Measurements from ENCODE around the gene CREM.
"Not testable (repeated sequence)": the region's sequence is repeated elsewhere in the genome, so short reads cannot be mapped to it uniquely, and the experiment has no call there.

The CREM gene

GRCh38 chr10:35126530-35127288 is at the start of gene CREM:
Gene CREM (plus strand): TSS chr10:35126846. CDS start chr10:35137836, 10,990 bp downstream.
- peak; percentile 96 for DNase-seq

- DNase-seq: no peak
Measured at GRCh38 chr10:35079265-35079664, 47.4 kb upstream of the CREM start.

DNA sequence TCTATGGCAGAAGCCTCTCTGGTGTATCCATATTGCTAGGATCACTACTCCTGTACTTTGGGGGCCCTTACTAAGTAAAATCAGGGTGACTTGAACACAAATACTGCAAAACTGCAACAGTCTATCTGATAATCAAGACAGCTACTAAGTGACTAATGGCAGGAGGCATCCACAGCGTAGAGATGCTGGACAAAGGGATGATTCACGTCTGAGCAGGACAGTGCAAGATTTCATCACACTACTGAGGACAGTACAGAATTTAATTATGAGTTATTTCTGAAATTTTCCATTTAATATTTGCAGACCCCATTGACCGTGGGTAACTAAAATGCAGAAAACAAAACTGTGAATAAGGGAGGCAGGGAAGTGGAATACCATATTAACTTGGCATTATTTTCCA is 46.9 kb upstream of the CREM start:
- peak; percentile 48 for DNase-seq

DNA sequence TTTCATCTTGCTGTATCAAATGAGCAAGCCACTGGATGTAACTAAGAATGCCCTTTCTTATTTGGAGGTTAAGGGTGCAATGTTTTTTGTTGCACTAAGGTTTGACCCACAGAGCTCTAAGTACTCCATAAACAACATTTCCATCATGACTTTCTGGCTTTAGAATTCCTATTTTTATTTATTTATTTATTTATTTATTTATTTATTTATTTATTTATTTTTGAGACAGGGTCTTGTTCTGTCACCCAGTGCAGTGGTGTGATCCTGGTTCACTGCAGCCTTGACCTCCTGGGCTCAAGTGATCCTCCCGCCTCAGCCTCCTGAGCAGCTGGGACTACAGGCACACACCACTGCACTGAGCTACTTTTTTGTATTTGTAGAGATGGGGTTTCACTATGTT is 46.4 kb upstream of the CREM start:
- DNase-seq: not testable (repeated sequence)

GRCh38 chr10:35083242-35083641 is 43.4 kb upstream of the CREM start:
- no peak for DNase-seq

DNA sequence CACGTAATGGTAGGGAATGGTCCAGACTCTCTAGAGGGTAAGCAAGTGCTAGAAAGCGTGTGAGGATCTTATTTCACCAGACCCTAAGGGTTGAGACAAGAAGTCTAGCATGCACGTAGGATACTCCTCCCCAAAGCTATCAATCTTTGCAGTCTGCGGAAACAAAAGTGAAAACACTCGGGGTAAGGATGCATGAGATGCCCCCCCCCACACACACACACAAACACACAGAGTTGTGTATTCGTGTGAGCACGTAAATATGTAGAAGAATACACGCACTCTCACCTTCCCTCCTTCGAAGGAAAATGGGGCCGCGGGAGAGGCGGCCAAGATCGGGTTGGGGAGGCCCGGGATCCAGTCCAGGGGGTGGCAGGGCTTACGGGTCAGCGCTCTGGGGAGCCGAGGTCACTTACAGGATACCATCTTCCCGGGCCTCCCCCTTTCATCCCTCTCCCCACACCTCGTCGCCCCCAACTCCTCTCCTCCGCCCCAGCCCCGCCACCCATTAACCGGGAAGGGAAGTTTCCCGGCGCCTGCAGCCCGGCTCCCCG is 37.0 kb upstream of the CREM start:
- DNase-seq: no peak

DNA sequence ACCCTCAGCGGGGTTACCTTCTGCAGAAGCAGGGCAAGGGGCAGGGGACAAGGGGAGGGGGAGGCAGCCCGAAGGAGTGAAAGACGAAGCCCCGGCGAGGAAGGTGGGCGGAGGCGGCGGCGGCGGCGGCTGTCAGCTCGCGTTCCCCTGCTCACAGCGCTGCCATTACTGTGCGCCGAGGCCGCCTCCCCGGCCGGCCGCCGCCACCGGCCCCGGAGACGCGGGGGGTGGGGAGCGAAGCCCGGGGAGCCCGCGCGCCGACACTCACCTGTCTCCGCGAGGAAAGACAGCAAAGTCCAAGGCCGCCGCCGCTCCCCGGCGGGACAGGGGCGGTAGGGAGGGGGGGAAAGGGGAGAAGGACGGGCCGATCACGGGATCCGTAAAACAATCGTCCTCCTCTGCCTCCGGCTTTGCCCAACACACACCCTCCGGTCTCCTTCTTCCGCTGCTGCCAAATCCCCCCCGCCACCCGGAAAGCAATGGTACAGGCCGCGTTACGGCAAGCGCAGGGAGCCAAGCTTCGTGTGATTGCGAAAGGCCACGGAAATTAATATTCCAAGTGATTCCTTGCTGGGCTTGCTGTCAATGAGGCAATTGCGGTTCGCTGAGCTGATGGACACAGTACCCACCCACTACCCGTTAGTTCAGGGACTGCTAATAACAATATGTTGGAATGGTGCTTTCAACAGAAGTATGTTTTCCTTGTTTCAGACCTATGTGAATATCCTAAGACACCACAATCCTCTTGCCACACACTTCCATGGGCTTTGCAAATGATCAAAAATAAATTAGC is 36.3 kb upstream of the CREM start, which contains the start of gene CUL2:
Gene CUL2, minus strand, starts transcription at position 180 of the 793 bp plus-strand sequence. CDS start 19,024 bp downstream, outside the sequence.
- peak; percentile 95 for DNase-seq

GRCh38 chr10:35091994-35092790 is 34.5 kb upstream of the CREM start:
- no peak for DNase-seq

DNA sequence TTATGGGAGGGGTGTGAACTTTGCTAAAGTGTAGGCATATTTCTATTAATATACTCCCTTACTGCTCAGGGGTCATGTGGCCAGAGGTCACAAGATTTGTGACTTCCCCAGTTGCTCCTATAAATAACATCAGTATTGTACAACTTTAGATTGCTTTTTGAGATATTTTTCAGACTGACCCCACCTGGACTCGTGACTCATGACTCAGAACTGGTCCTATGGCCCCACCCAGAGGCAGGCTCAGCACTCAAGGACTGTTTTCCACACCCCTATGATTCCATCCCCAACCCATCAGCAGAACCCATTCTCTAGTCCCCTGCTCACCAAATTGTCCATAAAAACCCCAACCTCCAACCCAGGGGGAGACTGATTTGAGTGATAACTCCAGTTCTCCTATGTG is 33.8 kb upstream of the CREM start:
- no peak for DNase-seq

- DNase-seq: no peak
Measured at GRCh38 chr10:35096312-35096711, 30.3 kb upstream of the CREM start.

DNA sequence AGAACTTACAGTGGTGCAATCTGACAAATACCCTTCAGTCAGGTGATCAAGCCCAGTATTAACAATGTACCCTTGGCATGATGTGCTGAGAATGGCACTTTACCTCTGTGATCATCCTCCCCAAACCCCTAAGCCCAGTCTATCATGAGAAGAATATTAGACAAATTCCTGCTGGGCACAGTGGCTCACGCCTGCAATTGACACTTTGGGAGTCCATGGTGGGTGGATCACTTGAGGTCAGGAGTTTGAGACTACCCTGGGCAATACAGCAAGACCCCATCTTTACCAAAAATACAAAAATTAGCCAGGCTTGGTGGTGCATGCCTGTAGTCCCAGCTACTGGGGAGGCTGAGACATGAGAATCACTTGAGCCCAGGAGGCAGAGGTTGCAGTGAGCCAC is 29.1 kb upstream of the CREM start:
- DNase-seq: no peak

DNA sequence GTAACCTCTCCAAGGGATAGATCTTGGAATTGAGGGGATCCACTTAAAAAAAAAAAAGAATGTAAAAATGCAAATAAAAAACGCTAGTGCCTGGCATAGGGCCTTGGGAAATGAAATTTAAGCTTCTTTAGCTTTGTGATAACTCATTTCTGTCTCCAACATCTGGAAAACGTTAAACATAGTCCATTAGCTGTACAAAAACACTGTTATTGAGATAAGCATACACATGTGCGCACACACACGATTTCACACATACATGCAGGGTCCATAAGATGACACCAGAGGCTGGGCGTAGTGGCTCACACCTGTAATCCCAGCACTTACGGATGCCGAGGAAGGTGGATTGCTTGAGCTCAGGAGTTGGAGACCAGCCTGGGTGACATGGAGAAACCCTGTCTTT is 22.8 kb upstream of the CREM start:
- no peak for DNase-seq

DNA sequence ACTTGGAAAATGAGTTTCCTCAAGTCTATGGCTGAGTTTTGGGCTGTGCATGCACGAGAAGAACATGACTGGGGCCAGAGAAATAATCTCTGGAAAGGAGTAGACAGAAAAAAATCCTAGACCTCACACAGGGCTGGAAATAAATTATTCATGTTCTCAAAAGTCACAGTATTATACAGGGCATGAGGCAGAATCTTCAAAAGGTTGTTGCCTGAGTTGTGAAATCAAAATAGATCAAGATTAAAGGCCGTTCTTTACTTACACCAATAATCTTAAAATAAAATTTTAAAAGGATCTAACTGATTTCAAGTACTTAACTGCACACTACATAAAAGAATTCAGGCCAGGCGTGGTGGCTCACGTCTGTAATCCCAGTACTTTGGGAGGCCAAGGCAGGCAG is 14.1 kb upstream of the CREM start:
- DNase-seq: no peak

DNA sequence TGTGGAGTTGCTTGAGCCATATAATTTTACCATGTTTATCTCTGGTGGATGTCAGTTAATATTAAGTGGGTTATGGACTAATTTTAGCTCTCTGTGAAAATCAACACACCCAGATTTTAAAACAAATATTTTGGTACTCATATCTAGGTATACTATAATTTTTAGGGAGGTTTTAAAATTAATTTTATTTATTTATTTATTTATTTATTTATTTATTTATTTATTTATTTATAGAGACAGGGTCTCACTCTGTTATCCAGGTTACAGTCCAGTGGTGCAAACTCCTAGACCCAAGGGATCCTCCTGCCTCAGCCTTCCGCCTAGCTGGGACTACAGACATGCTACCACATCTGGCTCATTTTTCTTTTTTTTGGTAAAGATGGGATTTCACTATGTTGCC is 7.3 kb upstream of the CREM start:
- DNase-seq: no peak

DNA sequence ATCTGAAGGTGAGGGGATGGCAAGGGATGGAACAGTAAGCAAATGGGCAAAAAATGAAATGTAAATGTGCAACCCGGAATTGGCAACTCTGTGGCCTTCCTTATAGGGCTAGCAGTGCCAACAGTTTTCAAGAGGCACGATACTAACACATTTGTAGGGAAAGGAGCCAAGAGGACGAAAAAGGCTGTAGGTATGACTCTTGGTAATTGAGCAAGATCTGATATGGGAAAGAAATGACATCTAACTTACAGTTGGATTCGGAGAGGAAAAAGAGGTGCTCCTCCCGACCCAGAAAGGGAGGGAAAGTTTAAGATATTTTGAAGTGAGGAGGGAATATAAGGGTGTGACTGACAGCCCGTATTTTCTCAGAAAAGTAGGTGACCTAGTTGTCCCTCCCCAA is 2.1 kb upstream of the CREM start:
- DNase-seq: no peak

DNA sequence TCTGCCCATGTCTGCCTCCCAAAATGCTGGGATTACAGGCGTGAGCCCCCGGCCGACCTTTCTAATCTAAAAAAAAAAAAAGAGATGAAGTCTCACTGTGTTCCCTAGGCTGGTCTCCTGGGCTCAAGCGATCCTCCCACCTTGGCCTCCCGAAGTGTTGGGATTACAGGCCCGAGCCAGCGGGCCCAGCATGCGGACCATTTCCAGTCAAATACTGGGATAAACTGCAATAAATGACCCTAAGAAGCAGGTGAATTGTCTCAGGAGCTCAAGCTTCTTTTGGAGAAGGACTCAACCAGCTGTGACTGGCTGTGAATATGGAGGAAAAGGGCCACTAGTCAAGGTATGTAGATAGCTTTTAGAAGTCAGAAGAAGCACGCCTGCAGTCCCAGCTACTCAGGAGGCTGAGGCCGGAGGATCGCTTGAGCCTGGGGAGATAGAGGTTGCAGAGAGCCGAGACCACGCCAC is 550 bp upstream of the CREM start:
- DNase-seq: no peak

GRCh38 chr10:35127289-35127891 is 744 bp downstream of the CREM start:
- peak; percentile 36 for DNase-seq

DNA sequence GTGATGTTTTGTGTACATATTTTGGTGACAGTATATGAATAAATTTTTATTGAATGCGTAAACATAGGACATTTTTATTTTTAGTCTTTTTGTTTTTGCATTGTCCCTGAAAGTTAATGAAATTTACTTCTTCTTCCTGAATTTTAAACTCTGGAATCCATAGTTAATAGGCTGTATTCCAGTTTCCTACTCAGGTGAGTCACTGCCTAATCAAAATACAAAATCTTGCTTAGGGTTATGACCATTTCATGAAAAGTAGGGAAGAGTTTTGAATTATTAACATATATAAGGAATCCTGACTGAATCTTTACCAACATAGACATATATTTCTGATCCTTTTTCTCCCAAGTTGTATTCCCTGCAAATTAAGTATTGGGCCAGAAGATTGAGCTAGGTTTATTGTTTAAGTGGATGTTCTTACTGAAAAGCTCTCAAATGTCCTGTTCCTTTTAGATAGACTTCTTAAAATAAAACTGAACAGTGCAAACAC is 2.6 kb downstream of the CREM start:
- no peak for DNase-seq

DNA sequence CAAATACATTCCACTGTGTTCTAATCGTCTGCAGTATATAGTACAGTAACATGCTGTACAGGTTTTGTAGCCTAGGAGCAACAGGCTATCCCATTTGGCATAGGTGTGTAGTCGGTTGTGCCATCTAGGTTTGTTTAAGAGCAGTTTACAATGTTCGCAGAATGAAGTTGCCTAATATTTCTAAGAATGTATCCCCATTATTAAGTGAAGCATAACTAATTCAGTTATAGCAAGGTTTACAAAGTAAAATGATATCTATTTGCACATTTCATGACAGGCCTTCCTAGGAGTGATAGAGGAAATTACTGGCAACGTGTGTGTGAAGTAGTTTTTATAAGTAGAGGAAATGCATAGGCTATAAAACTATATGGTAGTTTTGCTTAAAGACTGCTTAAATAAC is 4.0 kb downstream of the CREM start:
- no peak for DNase-seq

GRCh38 chr10:35132727-35133126 is 6.1 kb downstream of the CREM start:
- no peak for DNase-seq

DNA sequence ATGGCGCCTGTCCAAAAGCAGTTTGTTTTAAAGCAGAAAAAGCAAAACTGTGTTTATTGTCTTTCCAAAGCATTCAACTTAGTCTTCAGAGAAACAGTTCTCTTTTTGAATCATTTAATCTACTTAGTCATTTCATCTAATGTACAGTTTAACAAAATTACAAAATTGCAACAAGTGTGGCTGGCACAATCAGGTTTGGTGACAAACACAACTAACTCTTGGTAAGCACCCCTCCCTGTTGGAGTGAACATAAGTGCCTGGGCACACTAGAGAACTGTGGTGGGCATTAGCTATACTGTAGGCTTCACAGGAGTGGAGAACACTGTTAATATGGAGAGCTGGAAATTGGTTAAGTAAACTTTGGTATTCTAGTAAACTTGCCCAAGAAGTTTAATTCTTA is 6.9 kb downstream of the CREM start:
- DNase-seq: no peak

DNA sequence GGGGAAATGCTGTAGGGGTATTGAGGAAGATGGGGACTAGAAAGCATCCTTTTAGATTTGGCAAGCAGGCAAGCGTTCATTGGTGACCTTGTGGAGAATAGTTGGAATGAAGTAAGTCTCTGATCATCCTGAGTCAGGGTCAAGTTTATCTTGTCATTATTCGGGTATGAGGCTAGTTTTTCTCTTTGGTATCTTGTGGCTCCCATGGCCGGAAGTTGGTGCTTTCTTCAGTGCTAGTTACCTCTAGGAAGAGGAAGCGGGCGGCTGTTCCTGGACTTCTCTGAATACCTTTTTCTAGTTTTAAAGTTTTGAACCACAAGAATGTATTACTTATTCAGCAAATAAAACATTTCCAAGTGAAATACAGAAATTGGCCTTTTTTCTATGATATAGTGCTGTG is 9.2 kb downstream of the CREM start:
- DNase-seq: no peak

All from amniotic stem cell (primary cell).